Neuronal stem cell (in vitro differentiated cells): ENCODE results near the gene CD19.

ENCODE experiments used
- DNase-seq: peaks from one replicate; pipeline ENCODE4 v3.0.0-alpha.2; 2013; ENCODE audit warnings: low spot score
- H2AFZ ChIP-seq: one replicate; pipeline ENCODE4 v1.6.1; 2013; ENCODE audit warnings: mild to moderate bottlenecking, low read length, inconsistent platforms
- H2AK5ac ChIP-seq: 2 replicates; pipeline ENCODE4 v1.6.1; 2013; ENCODE audit warnings: low read depth, mild to moderate bottlenecking, inconsistent platforms, low read length, moderate library complexity, mixed read lengths
- H2BK120ac ChIP-seq: 2 replicates; pipeline ENCODE4 v1.6.1; 2013; ENCODE audit warnings: low read depth, mild to moderate bottlenecking, inconsistent platforms, low read length, moderate library complexity, mixed read lengths
- H2BK12ac ChIP-seq: one replicate; pipeline ENCODE4 v1.6.1; 2013; ENCODE audit warnings: low read length, inconsistent platforms
- H2BK15ac ChIP-seq: 2 replicates; pipeline ENCODE4 v1.6.1; 2013; ENCODE audit warnings: mild to moderate bottlenecking, low read length, inconsistent platforms, mixed read lengths
- H2BK5ac ChIP-seq: one replicate; pipeline ENCODE4 v1.6.1; 2013; ENCODE audit warnings: inconsistent platforms, mild to moderate bottlenecking, low read length, moderate library complexity
- H3K14ac ChIP-seq: one replicate; pipeline ENCODE4 v1.6.1; 2013; ENCODE audit warnings: low read length, inconsistent platforms
- H3K18ac ChIP-seq: 2 replicates; pipeline ENCODE4 v1.6.1; 2013; ENCODE audit warnings: low read length, inconsistent platforms
- H3K23ac ChIP-seq: 2 replicates; pipeline ENCODE4 v1.6.1; 2013; ENCODE audit warnings: low read depth, mild to moderate bottlenecking, mixed read lengths, low read length, inconsistent platforms; ENCODE audit not compliant: poor library complexity
- H3K27ac ChIP-seq: replicated peaks from 3 replicates; pipeline ENCODE4 v1.5.1; 2013; ENCODE audit warnings: low read length, inconsistent platforms
- H3K27me3 ChIP-seq, 3 experiments: 2 replicates each; pipeline ENCODE4 v1.6.1; 2013; ENCODE audit warnings: low read length in 3 of 3, mild to moderate bottlenecking in 2 of 3, inconsistent platforms in 1 of 3, low read depth in 1 of 3, mixed read lengths in 1 of 3, moderate library complexity in 1 of 3; ENCODE audit not compliant: control insufficient read depth in 3 of 3, insufficient read depth in 3 of 3
- H3K36me3 ChIP-seq, 2 donors: replicated peaks in 1 of 2; 2 replicates each; pipeline ENCODE4 v1.6.1; 2013; ENCODE audit warnings: low read length in 2 of 2; ENCODE audit not compliant: control insufficient read depth in 2 of 2, insufficient read depth in 2 of 2
- H3K4ac ChIP-seq: 2 replicates; pipeline ENCODE4 v1.6.1; 2013; ENCODE audit warnings: inconsistent platforms, mild to moderate bottlenecking, low read length, moderate library complexity
- H3K4me1 ChIP-seq, 2 donors: 1 replicate in 1 of 2; 2 replicates in 1 of 2; pipeline ENCODE4 v1.6.1; 2013; ENCODE audit warnings: low read length in 2 of 2, low read depth in 1 of 2; ENCODE audit not compliant: control insufficient read depth in 2 of 2, insufficient read depth in 1 of 2
- H3K4me2 ChIP-seq: one replicate; pipeline ENCODE4 v1.6.1; 2013; ENCODE audit warnings: mild to moderate bottlenecking, low read length, inconsistent platforms; ENCODE audit not compliant: insufficient read depth, poor library complexity, severe bottlenecking
- H3K4me3 ChIP-seq, 2 donors: 2 replicates each; pipeline ENCODE4 v1.5.1; 2013; ENCODE audit warnings: low read length in 2 of 2, mild to moderate bottlenecking in 2 of 2, inconsistent platforms in 1 of 2, moderate library complexity in 1 of 2
- H3K79me1 ChIP-seq: one replicate; pipeline ENCODE4 v1.6.1; 2013; ENCODE audit warnings: low read depth, mild to moderate bottlenecking, inconsistent platforms, low read length, moderate library complexity
- H3K9ac ChIP-seq: one replicate; pipeline ENCODE4 v1.6.1; 2013; ENCODE audit warnings: mild to moderate bottlenecking, low read depth, low read length, inconsistent platforms; ENCODE audit not compliant: poor library complexity
- H3K9me3 ChIP-seq, 2 donors: replicated peaks in 1 of 2; 2 replicates each; pipeline versions ENCODE3 to v1.6.1; 2013; ENCODE audit warnings: low read length in 2 of 2, mild to moderate bottlenecking in 2 of 2, inconsistent platforms in 1 of 2, low read depth in 1 of 2, mixed read lengths in 1 of 2, moderate library complexity in 1 of 2; ENCODE audit not compliant: control insufficient read depth in 2 of 2, insufficient read depth in 1 of 2
- H4K8ac ChIP-seq: one replicate; pipeline ENCODE4 v1.6.1; 2013; ENCODE audit warnings: low read depth, mild to moderate bottlenecking, inconsistent platforms, low read length, moderate library complexity
- H4K91ac ChIP-seq: one replicate; pipeline ENCODE4 v1.6.1; 2013; ENCODE audit warnings: low read length, low read depth, mild to moderate bottlenecking, inconsistent platforms; ENCODE audit not compliant: poor library complexity
- WGBS, 2 donors: extraction: QIAGEN DNeasy Blood & Tissue Kit; methylation state at CpG; one replicate each; pipeline ENCODE4 v1.1.7; 2013; ENCODE audit warnings: missing lambda C conversion rate in 2 of 2, mixed read lengths in 1 of 2; ENCODE audit not compliant: insufficient read length in 2 of 2, insufficient replicate concordance in 1 of 2; ENCODE audit errors: extremely low coverage in 2 of 2; 5-methylcytosine and 5-hydroxymethylcytosine counted together

The CD19 gene

DNA sequence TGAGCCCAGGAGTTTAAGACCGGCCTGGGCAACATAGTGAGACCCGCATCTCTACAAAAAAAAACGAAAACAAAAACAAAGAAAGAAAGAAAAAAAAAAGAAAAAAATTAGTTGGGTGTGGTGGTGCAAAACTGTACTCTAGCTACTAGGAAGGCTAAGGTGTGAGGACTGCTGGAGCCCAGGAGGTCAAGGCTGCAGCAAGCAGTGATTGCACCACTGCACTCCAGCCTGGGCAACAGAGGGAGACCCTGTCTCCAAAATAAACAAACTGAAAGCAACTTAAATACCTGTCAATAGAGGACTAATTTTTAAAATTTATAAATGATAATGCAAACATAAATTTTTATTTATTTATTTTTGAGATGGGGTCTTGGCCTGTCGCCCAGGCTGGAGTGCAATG is 36.2 kb upstream of the CD19 start:
- no CpG with 5 or more reads among the region's 4 CpGs for WGBS, 2 donors
- Histone ChIP-seq H3K18ac (no peak overlapping the region), H3K4me1 (no peaks in the 10 kb centered on the region), H3K9me3 (no peaks in the 10 kb centered on the region), H4K91ac (no peak overlapping the region), H3K79me1 (no peaks in the 10 kb centered on the region), H3K23ac (no peak overlapping the region), H2AFZ (no peak overlapping the region), H3K14ac (no peak overlapping the region), H3K4me3 (no peak overlapping the region), H3K4ac (no peak overlapping the region), H3K9ac (no peak overlapping the region), H2AK5ac (no peak overlapping the region), H3K27ac (no peak overlapping the region), H2BK12ac (no peak overlapping the region), H3K4me2 (no peak overlapping the region), H4K8ac (no peak overlapping the region), H2BK5ac (no peak overlapping the region), H2BK15ac (no peak overlapping the region), H3K27me3 (no peaks in the 10 kb centered on the region), H2BK120ac (no peak overlapping the region), H3K36me3 (peaks cover 5 to 14% of the 10 kb centered on the region in 2 donors)
- DNase-seq: no peak

- H3K9ac ChIP-seq: no peak overlapping the region
- H4K8ac ChIP-seq: no peak overlapping the region
- H3K4me1 ChIP-seq: no peaks in the 10 kb centered on the region
- no peaks in the 10 kb centered on the region for H3K9me3 ChIP-seq
- H3K27me3 ChIP-seq: no peaks in the 10 kb centered on the region
- DNase-seq: no peak
- no peak overlapping the region for H3K18ac ChIP-seq
- peaks cover 5 to 15% of the 10 kb centered on the region in 2 donors for H3K36me3 ChIP-seq
- no peak overlapping the region for H3K23ac ChIP-seq
- no peak overlapping the region for H4K91ac ChIP-seq
- no peak overlapping the region for H2BK15ac ChIP-seq
- H3K4ac ChIP-seq: no peak overlapping the region
- no peak overlapping the region for H2BK120ac ChIP-seq
- no peak overlapping the region for H3K4me3 ChIP-seq
- no peak overlapping the region for H2AFZ ChIP-seq
- no peak overlapping the region for H3K27ac ChIP-seq
- H2AK5ac ChIP-seq: no peak overlapping the region
- no peaks in the 10 kb centered on the region for H3K79me1 ChIP-seq
- no peak overlapping the region for H3K4me2 ChIP-seq
- no peak overlapping the region for H2BK5ac ChIP-seq
- no peak overlapping the region for H3K14ac ChIP-seq
- no peak overlapping the region for H2BK12ac ChIP-seq
- WGBS, 2 donors: no CpG with 5 or more reads among the region's 4 CpGs
These were observed 33.9 kb upstream of the CD19 start for GRCh38 chr16:28897826-28898225.

DNA sequence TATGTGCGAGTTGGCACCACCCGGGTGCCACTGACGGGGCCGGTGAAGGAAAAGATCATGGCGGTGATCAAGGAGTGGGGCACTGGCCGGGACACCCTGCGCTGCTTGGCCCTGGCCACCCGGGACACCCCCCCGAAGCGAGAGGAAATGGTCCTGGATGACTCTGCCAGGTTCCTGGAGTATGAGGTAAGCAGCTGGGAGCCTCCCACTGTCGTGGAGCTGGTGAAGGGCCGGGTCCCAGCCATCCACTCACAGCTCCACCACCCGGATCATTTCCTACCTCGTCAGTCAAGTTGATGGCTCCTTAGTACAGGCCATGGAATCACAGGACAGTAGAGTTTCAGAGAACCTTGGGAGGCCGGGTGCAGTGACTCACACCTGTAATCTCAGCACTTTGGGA is 33.5 kb upstream of the CD19 start:
- Histone ChIP-seq H3K4me3 (no peak overlapping the region), H3K9me3 (no peaks in the 10 kb centered on the region), H2BK15ac (no peak overlapping the region), H3K27me3 (no peaks in the 10 kb centered on the region), H3K4ac (no peak overlapping the region), H2BK120ac (no peak overlapping the region), H3K9ac (no peak overlapping the region), H2BK5ac (no peak overlapping the region), H3K27ac (no peak overlapping the region), H4K91ac (no peak overlapping the region), H3K4me2 (no peak overlapping the region), H2AK5ac (no peak overlapping the region), H3K18ac (no peak overlapping the region), H2BK12ac (no peak overlapping the region), H3K79me1 (no peaks in the 10 kb centered on the region), H3K23ac (no peak overlapping the region), H3K14ac (peak overlapping the region; percentile 2), H4K8ac (no peak overlapping the region), H2AFZ (no peak overlapping the region), H3K36me3 (peaks cover 5 to 15% of the 10 kb centered on the region in 2 donors), H3K4me1 (no peaks in the 10 kb centered on the region)
- WGBS, 2 donors: no CpG with 5 or more reads among the region's 15 CpGs
- no peak for DNase-seq

DNA sequence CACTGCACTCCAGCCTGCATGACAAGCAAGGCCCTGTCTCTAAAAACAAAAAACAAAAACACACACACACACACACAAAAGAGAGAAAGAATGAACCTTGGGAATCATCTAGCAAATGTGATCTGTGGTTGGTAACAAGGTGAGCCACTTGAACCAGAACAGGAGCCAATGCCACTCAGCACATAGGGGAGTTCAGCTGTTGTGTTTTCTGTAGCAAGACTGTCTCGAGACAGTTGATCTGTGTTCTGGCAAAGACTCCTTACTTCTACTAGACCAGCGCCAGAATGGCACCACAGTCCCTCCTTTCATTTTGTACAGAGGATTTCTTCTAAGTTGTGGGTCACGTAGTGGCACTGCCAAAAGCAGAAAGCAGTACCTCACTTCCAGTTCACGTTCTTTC is 32.8 kb upstream of the CD19 start:
- H2BK15ac ChIP-seq: no peak overlapping the region

More for the DNA sequence above, 32.8 kb upstream of the CD19 start:
- Histone ChIP-seq H2BK12ac (no peak overlapping the region), H4K8ac (no peak overlapping the region), H3K4me1 (no peaks in the 10 kb centered on the region), H3K79me1 (no peaks in the 10 kb centered on the region), H4K91ac (no peak overlapping the region), H3K23ac (no peak overlapping the region), H3K36me3 (peaks cover 5 to 16% of the 10 kb centered on the region in 2 donors), H3K27ac (no peak overlapping the region), H3K27me3 (no peaks in the 10 kb centered on the region), H2BK120ac (no peak overlapping the region), H2BK5ac (no peak overlapping the region), H2AK5ac (no peak overlapping the region), H3K18ac (no peak overlapping the region), H3K14ac (no peak overlapping the region), H3K4me3 (no peak overlapping the region), H3K4ac (no peak overlapping the region), H3K9ac (no peak overlapping the region), H3K9me3 (no peaks in the 10 kb centered on the region), H3K4me2 (no peak overlapping the region), H2AFZ (no peak overlapping the region)
- WGBS, 2 donors: no CpG with 5 or more reads among the region's 4 CpGs
- no peak for DNase-seq
